GM12878 (cell line): Measurements from ENCODE around the gene LFNG. TPM values are rescaled to one million over a fixed set of nuclear protein-coding genes. Genes with fewer than 3 reads are reported as not detected.

Experiments
- ATAC-seq: fragments of 200-7000 bp; cut with Tn5 transposase; 3 replicates; pipeline ENCODE4 v1.9.1; 2020; ENCODE audit warnings: mild to moderate bottlenecking, moderate library complexity
- BruUV-seq: library from RNA; stranded (reverse); fragments of 400-500 nt; replicated peaks from 2 replicates; lab custom pipeline; 2021; lab: Mats Ljungman, UMichigan
- CTCF ChIA-PET: fragments of 300-600 bp; sonication (Branson Sonifier 250); formaldehyde crosslinking; extraction: SDS; loops from one replicate; lab custom pipeline; 2021; ENCODE audit warnings: inconsistent platforms; lab: Yijun Ruan, JAX
- POLR2A ChIA-PET: fragments of 350-600 bp; formaldehyde crosslinking; extraction: SDS; loops from one replicate; lab custom pipeline; 2021; ENCODE audit warnings: inconsistent platforms; lab: Charles Lee
- RAD21 ChIA-PET: fragments of 300-600 bp; sonication (Branson Sonifier 250); formaldehyde crosslinking; loops from one replicate; lab custom pipeline; 2023; ENCODE audit warnings: antibody characterized with exemption; ENCODE audit not compliant: unreplicated experiment; lab: Charles Lee
- SMC1A ChIA-PET: fragments of 300-600 bp; sonication (Branson Sonifier 250); formaldehyde crosslinking; loops from one replicate; lab custom pipeline; 2023; ENCODE audit not compliant: unreplicated experiment, uncharacterized antibody; lab: Charles Lee
- DNase-seq: peaks from one replicate; pipeline ENCODE4 v3.0.0-alpha.2; 2011; ENCODE audit warnings: low read depth, low spot score
- FAIRE-seq: peaks from 3 replicates; lab custom pipeline; 2011; peaks lifted over from hg19 to GRCh38; lab: Jason Lieb, UNC
- H2AFZ ChIP-seq: 2 replicates; pipeline ENCODE4 v1.6.0; 2011; ENCODE audit warnings: low read depth, low read length, control low read depth; ENCODE audit not compliant: control insufficient read depth
- H3K27ac ChIP-seq: 2 replicates; pipeline ENCODE4 v1.5.1; 2011; ENCODE audit warnings: control low read depth; ENCODE audit not compliant: control insufficient read depth, insufficient read depth
- H3K27me3 ChIP-seq, 2 experiments: replicated peaks in 1 of 2; 2 replicates each; pipeline versions ENCODE4 v1.6.0 to v1.6.1; 2011; ENCODE audit warnings: low read length in 1 of 2; ENCODE audit not compliant: control insufficient read depth in 2 of 2, insufficient read depth in 2 of 2
- H3K36me3 ChIP-seq, 2 experiments: 2 replicates each; pipeline ENCODE4 v1.5.1; 2011; ENCODE audit warnings: low read length in 1 of 2; ENCODE audit not compliant: control insufficient read depth in 2 of 2, insufficient read depth in 2 of 2
- H3K4me1 ChIP-seq: 2 replicates; pipeline ENCODE4 v1.6.1; 2011; ENCODE audit warnings: mild to moderate bottlenecking, low read length, moderate library complexity, mixed read lengths; ENCODE audit not compliant: control insufficient read depth, insufficient read depth
- H3K4me2 ChIP-seq: 2 replicates; pipeline ENCODE4 v1.6.0; 2011; ENCODE audit warnings: control low read depth; ENCODE audit not compliant: control insufficient read depth, insufficient read depth
- H3K4me3 ChIP-seq: fragments of 200-600 bp; sonication (generic); 2 replicates; pipeline ENCODE4 v1.5.1; 2016
- H3K79me2 ChIP-seq: 2 replicates; pipeline ENCODE4 v1.6.0; 2011; ENCODE audit warnings: low read length; ENCODE audit not compliant: control insufficient read depth, insufficient read depth
- H3K9ac ChIP-seq: 2 replicates; pipeline ENCODE4 v1.8.0; 2011; ENCODE audit warnings: low read length, control low read depth, mixed read lengths; ENCODE audit not compliant: control insufficient read depth, insufficient read depth
- H3K9me3 ChIP-seq: replicated peaks from 3 replicates; pipeline ENCODE4 v1.5.1; 2011; ENCODE audit warnings: mild to moderate bottlenecking, low read length; ENCODE audit not compliant: control insufficient read depth, insufficient read depth
- H4K20me1 ChIP-seq: 2 replicates; pipeline ENCODE4 v1.6.0; 2011; ENCODE audit not compliant: control insufficient read depth, insufficient read depth
- BCL3 ChIP-seq: IDR thresholded peaks from 2 replicates; pipeline ENCODE4 v1.6.1; 2011; ENCODE audit warnings: borderline replicate concordance, low read depth, mild to moderate bottlenecking, moderate library complexity, low read length; ENCODE audit not compliant: insufficient read depth, poor library complexity, severe bottlenecking
- E4F1 ChIP-seq: fragments of 450-650 bp; IDR thresholded peaks from 2 replicates; pipeline ENCODE4 v1.6.1; 2018; ENCODE audit warnings: borderline replicate concordance, mild to moderate bottlenecking; ENCODE audit not compliant: partially characterized antibody
- EGR1 ChIP-seq, 2 experiments: IDR thresholded peaks; 1 replicate in 1 of 2; 2 replicates in 1 of 2; pipeline ENCODE4 v1.6.1; 2011 to 2012; ENCODE audit warnings: low read depth in 2 of 2, low read length in 2 of 2, borderline replicate concordance in 1 of 2, mild to moderate bottlenecking in 1 of 2, moderate library complexity in 1 of 2
- JUND ChIP-seq: IDR thresholded peaks from 2 replicates; pipeline ENCODE4 v1.6.1; 2012; ENCODE audit warnings: low read depth, mild to moderate bottlenecking, low read length, improper control_type of control experiment, moderate library complexity
- MYC ChIP-seq: IDR thresholded peaks from 2 replicates; pipeline ENCODE4 v1.6.1; 2011; ENCODE audit warnings: mild to moderate bottlenecking, low read length, moderate library complexity, inconsistent platforms; ENCODE audit not compliant: insufficient read depth, insufficient replicate concordance, insufficient read length, severe bottlenecking
- NFIC ChIP-seq: IDR thresholded peaks from 2 replicates; pipeline ENCODE4 v1.6.1; 2012; ENCODE audit warnings: low read depth, mild to moderate bottlenecking, inconsistent platforms, low read length, moderate library complexity
- SIX5 ChIP-seq: IDR thresholded peaks from 2 replicates; pipeline ENCODE4 v1.6.1; 2011; ENCODE audit warnings: mild to moderate bottlenecking, low read depth, low read length, moderate library complexity; ENCODE audit not compliant: severe bottlenecking
- TCF3 ChIP-seq: IDR thresholded peaks from 2 replicates; pipeline ENCODE4 v1.6.1; 2012; ENCODE audit warnings: low read depth, mild to moderate bottlenecking, low read length, borderline replicate concordance; ENCODE audit not compliant: insufficient read depth
- ZNF24 ChIP-seq: fragments of 450-650 bp; IDR thresholded peaks from 2 replicates; pipeline ENCODE4 v1.6.1; 2017; ENCODE audit warnings: antibody characterized with exemption, mild to moderate bottlenecking
- WGBS: methylation state at CpG from one replicate; pipeline ENCODE4 v1.1.6; 2016; ENCODE audit warnings: low lambda C conversion rate; ENCODE audit not compliant: insufficient replicate concordance, insufficient coverage; ENCODE audit errors: missing lambda C conversion rate; 5-methylcytosine and 5-hydroxymethylcytosine counted together
- in situ Hi-C: fragments of 300-500 bp; cut with MboI; formaldehyde crosslinking; loops from 9 replicates; pipeline ENCODE4 v1.14.3; 2018; ENCODE audit warnings: mixed read lengths
- intact Hi-C: fragments of 100-400 bp; cut with micrococcal nuclease; formaldehyde crosslinking; loops from one replicate; pipeline ENCODE4 v1.14.2; 2022; ENCODE audit not compliant: unreplicated experiment
- microRNA-seq: library from miRNA; unstranded; fragments of <30 nt; microRNA quantifications from one replicate; pipeline ENCODE4, GENCODE V29; 2018
- polyA plus RNA-seq, 11 experiments: library from polyadenylated mRNA; depleted of rRNA in 4 of 11; unstranded in 6 of 11; stranded (reverse) in 5 of 11; fragments of >200 nt; fragmentation: Nextera tagmentation in 4 of 11; fragmentation: Illumina TruSeq in 1 of 11; extraction: Ambion mirVana in 4 of 11; extraction: Trizol in 1 of 11; gene quantifications; 1 replicate in 1 of 11; 2 replicates in 10 of 11; pipeline versions ENCODE4 v1.2.1 to v1.2.3, GENCODE V29; 2011 to 2016; ENCODE audit warnings: inconsistent platforms in 2 of 11, missing spikeins in 2 of 11, low read depth in 1 of 11
- small RNA-seq: library from RNA; depleted of rRNA; stranded (forward); fragments of <200 nt; gene quantifications from one replicate; pipeline ENCODE3, GENCODE V24; 2014
- total RNA-seq, 4 experiments: library from RNA; depleted of rRNA in 3 of 4; stranded (reverse); fragments of >200 nt in 3 of 4; fragmentation: Illumina TruSeq in 1 of 4; extraction: Trizol in 1 of 4; gene quantifications; 2 replicates each; pipeline versions ENCODE4 v1.2.1 to v1.2.3, GENCODE V29; 2013 to 2021

The LFNG gene
- total and polyA plus RNA-seq, 10 of the 15 experiments (the other 5 are each of a cell fraction or from before 2014, with no cell fraction given), result 0.09 to 0.68 (median 0.33) TPM; not detected in 2

DNA sequence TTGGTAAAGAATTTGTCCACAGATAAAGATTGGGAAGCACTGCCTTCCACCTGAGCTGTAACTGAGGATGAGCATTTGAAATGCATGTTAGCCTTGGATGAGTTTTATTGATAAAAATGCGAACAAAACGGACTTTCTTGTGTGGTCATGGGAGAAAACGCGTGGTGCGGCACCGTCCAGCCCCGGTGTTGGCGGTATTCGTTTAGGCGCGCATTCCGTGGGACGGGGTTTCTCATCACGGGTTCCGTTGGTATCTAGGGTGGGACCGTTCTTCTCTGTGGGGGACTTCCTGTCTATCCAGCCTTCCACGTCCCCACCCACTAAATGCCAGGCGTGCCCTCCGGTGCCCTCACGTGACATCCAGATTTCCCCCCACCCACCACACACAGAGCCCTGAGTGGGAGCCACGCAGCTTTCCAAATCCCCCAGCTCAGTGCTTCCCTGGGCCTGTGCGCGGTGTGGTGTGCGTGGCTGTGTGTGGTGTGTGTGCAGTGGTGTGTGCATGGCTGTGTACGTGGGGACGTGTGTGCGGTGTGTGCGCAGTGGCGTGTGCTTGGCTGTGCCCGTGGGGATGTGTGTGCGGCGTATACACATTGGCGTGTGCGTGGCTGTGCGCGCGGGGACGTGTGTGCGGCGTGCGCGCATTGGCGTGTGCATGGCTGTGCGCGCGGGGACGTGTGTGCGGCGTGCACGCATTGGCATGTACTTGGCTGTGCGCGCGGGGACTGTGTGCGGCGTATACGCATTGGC is 57.3 kb downstream of the LFNG start:
- in situ Hi-C loops, result no loop called here
- BruUV-seq, result no TSS peak
- CTCF ChIA-PET, result no interaction called here

More for the DNA sequence above, 57.3 kb downstream of the LFNG start:
- intact Hi-C loops, result no loop called here
- Histone ChIP-seq H3K36me3 (peaks cover 2 to 5% of the 10 kb centered on the region in 2 experiments; a peak in 2 of 4 replicates), H3K27ac (no peak overlapping the region), H3K9me3 (no peaks in the 10 kb centered on the region), H3K4me1 (no peaks in the 10 kb centered on the region), H3K27me3 (no peaks in the 10 kb centered on the region), H3K4me3 (no peak overlapping the region), H3K9ac (no peak overlapping the region), H2AFZ (no peak overlapping the region), H3K79me2 (no peaks in the 10 kb centered on the region), H4K20me1 (no peaks in the 10 kb centered on the region), H3K4me2 (no peak overlapping the region)
- no peak for TF ChIP-seq E4F1
- TF ChIP-seq JUND, result no peak
- TF ChIP-seq NFIC, result no peak
- no peak for TF ChIP-seq ZNF24
- no peak for TF ChIP-seq SIX5
- TF ChIP-seq EGR1 (IDR thresholded peaks at IDR 0.05; ENCODE audit: borderline replicate concordance in 1 of 2, low read depth in 2 of 2, low read length in 2 of 2), result no peak
- TF ChIP-seq BCL3, result peak; percentile 75
- no peak for TF ChIP-seq MYC
- TF ChIP-seq TCF3, result peak; percentile 60; the same call in 1 of the 2 replicates
- ChIA-PET POLR2A (no interaction called here), SMC1A (no interaction called here), RAD21 (no interaction called here)
- DNase-seq (no peak), ATAC-seq (no peak), FAIRE-seq (no peak)
- 94% methylated on average over 56 of the region's 56 CpGs for whole genome bisulfite sequencing

Small RNA genes lying within 50 kb of the gene (microRNA-seq; reads per million reads assigned to microRNA genes)
- not detected for gene MIR4648

Small RNA genes lying within 50 kb of the gene (small RNA-seq; reads per million reads assigned to genes)
- not detected for gene MIR4648

Other genes with a start within 250 kb of the LFNG start
Only the 7 nearest of the 8 such genes appear.
- gene EIF3B, start 164.9 kb upstream of the LFNG start, total RNA-seq (2014; rRNA removed), result 154 and 166 TPM in 2 replicates
- gene EIF3B, start 164.9 kb upstream of the LFNG start, total RNA-seq (2014; rRNA removed; fragmentation: Illumina TruSeq; extraction: Trizol), result 197 and 221 TPM in 2 replicates
- 232 and 251 TPM in 2 replicates for gene EIF3B, start 164.9 kb upstream of the LFNG start, total RNA-seq (2021)
- 138 and 140 TPM in 2 replicates for gene EIF3B, start 164.9 kb upstream of the LFNG start, polyA plus RNA-seq (2011; rRNA removed)
- gene EIF3B, start 164.9 kb upstream of the LFNG start, polyA plus RNA-seq (2014; fragmentation: Illumina TruSeq; extraction: Trizol), result 275 and 289 TPM in 2 replicates
- gene EIF3B, start 164.9 kb upstream of the LFNG start, polyA plus RNA-seq (2014; fragmentation: Nextera tagmentation; extraction: Ambion mirVana), result 10 to 100 TPM; 17.6 to 52.4 TPM
- 167 and 173 TPM in 2 replicates for gene EIF3B, start 164.9 kb upstream of the LFNG start, polyA plus RNA-seq (2014; rRNA removed)
- gene EIF3B, start 164.9 kb upstream of the LFNG start, polyA plus RNA-seq (2016; fragmentation: Nextera tagmentation; extraction: Ambion mirVana), result 100 to 1,000 TPM in 1 of 2 experiments, 10 to 100 TPM in 1; 36.9 to 126 TPM
- gene CHST12, start 116.2 kb upstream of the LFNG start, total RNA-seq (2014; rRNA removed), result 2.0 and 2.4 TPM in 2 replicates
- 0.78 and 1.1 TPM in 2 replicates for gene CHST12, start 116.2 kb upstream of the LFNG start, total RNA-seq (2014; rRNA removed; fragmentation: Illumina TruSeq; extraction: Trizol)
- 6.9 and 8.4 TPM in 2 replicates for gene CHST12, start 116.2 kb upstream of the LFNG start, total RNA-seq (2021)
- gene CHST12, start 116.2 kb upstream of the LFNG start, polyA plus RNA-seq (2011; rRNA removed), result 5.9 and 14.2 TPM in 2 replicates
- gene CHST12, start 116.2 kb upstream of the LFNG start, polyA plus RNA-seq (2014; fragmentation: Illumina TruSeq; extraction: Trizol), result 0.19 and 0.43 TPM in 2 replicates
- under 1 TPM; 0.05 to 0.33 TPM for gene CHST12, start 116.2 kb upstream of the LFNG start, polyA plus RNA-seq (2014; fragmentation: Nextera tagmentation; extraction: Ambion mirVana)
- 4.2 and 6.0 TPM in 2 replicates for gene CHST12, start 116.2 kb upstream of the LFNG start, polyA plus RNA-seq (2014; rRNA removed)
- gene CHST12, start 116.2 kb upstream of the LFNG start, polyA plus RNA-seq (2016; fragmentation: Nextera tagmentation; extraction: Ambion mirVana), result 10 to 100 TPM; 11.8 TPM
- not detected in 2 replicates for gene GRIFIN, start 43.4 kb upstream of the LFNG start, total RNA-seq (2014; rRNA removed)
- gene GRIFIN, start 43.4 kb upstream of the LFNG start, total RNA-seq (2014; rRNA removed; fragmentation: Illumina TruSeq; extraction: Trizol), result not detected in 2 replicates
- not detected in 2 replicates for gene GRIFIN, start 43.4 kb upstream of the LFNG start, total RNA-seq (2021)
- not detected in 2 replicates for gene GRIFIN, start 43.4 kb upstream of the LFNG start, polyA plus RNA-seq (2011; rRNA removed)
- not detected in 2 replicates for gene GRIFIN, start 43.4 kb upstream of the LFNG start, polyA plus RNA-seq (2014; fragmentation: Illumina TruSeq; extraction: Trizol)
- gene GRIFIN, start 43.4 kb upstream of the LFNG start, polyA plus RNA-seq (2014; fragmentation: Nextera tagmentation; extraction: Ambion mirVana), result not detected
- not detected in 2 replicates for gene GRIFIN, start 43.4 kb upstream of the LFNG start, polyA plus RNA-seq (2014; rRNA removed)
- not detected for gene GRIFIN, start 43.4 kb upstream of the LFNG start, polyA plus RNA-seq (2016; fragmentation: Nextera tagmentation; extraction: Ambion mirVana)
- gene BRAT1, start 35.8 kb downstream of the LFNG start, total RNA-seq (2014; rRNA removed), result 27.2 and 35.2 TPM in 2 replicates
- gene BRAT1, start 35.8 kb downstream of the LFNG start, total RNA-seq (2014; rRNA removed; fragmentation: Illumina TruSeq; extraction: Trizol), result 4.1 and 5.2 TPM in 2 replicates
- 31.0 and 32.8 TPM in 2 replicates for gene BRAT1, start 35.8 kb downstream of the LFNG start, total RNA-seq (2021)
- gene BRAT1, start 35.8 kb downstream of the LFNG start, polyA plus RNA-seq (2011; rRNA removed), result 2.9 and 8.1 TPM in 2 replicates
- 0.76 and 3.3 TPM in 2 replicates for gene BRAT1, start 35.8 kb downstream of the LFNG start, polyA plus RNA-seq (2014; fragmentation: Illumina TruSeq; extraction: Trizol)
- gene BRAT1, start 35.8 kb downstream of the LFNG start, polyA plus RNA-seq (2014; fragmentation: Nextera tagmentation; extraction: Ambion mirVana), result under 1 TPM; 0.13 to 0.68 TPM
- 23.8 and 32.6 TPM in 2 replicates for gene BRAT1, start 35.8 kb downstream of the LFNG start, polyA plus RNA-seq (2014; rRNA removed)
- gene BRAT1, start 35.8 kb downstream of the LFNG start, polyA plus RNA-seq (2016; fragmentation: Nextera tagmentation; extraction: Ambion mirVana), result 10 to 100 TPM; 43.6 to 53.3 TPM
- gene IQCE, start 39.2 kb downstream of the LFNG start, total RNA-seq (2014; rRNA removed), result 3.7 and 4.3 TPM in 2 replicates
- gene IQCE, start 39.2 kb downstream of the LFNG start, total RNA-seq (2014; rRNA removed; fragmentation: Illumina TruSeq; extraction: Trizol), result 2.3 and 2.5 TPM in 2 replicates
- gene IQCE, start 39.2 kb downstream of the LFNG start, total RNA-seq (2021), result 7.9 and 8.1 TPM in 2 replicates
- gene IQCE, start 39.2 kb downstream of the LFNG start, polyA plus RNA-seq (2011; rRNA removed), result 2.8 and 3.7 TPM in 2 replicates
- 3.0 and 3.1 TPM in 2 replicates for gene IQCE, start 39.2 kb downstream of the LFNG start, polyA plus RNA-seq (2014; fragmentation: Illumina TruSeq; extraction: Trizol)
- under 1 TPM; 0.37 to 0.45 TPM for gene IQCE, start 39.2 kb downstream of the LFNG start, polyA plus RNA-seq (2014; fragmentation: Nextera tagmentation; extraction: Ambion mirVana)
- 5.6 and 6.1 TPM in 2 replicates for gene IQCE, start 39.2 kb downstream of the LFNG start, polyA plus RNA-seq (2014; rRNA removed)
- gene IQCE, start 39.2 kb downstream of the LFNG start, polyA plus RNA-seq (2016; fragmentation: Nextera tagmentation; extraction: Ambion mirVana), result 1 to 10 TPM; 5.8 to 5.9 TPM
- 10.2 and 10.8 TPM in 2 replicates for gene TTYH3, start 112.2 kb downstream of the LFNG start, total RNA-seq (2014; rRNA removed)
- gene TTYH3, start 112.2 kb downstream of the LFNG start, total RNA-seq (2014; rRNA removed; fragmentation: Illumina TruSeq; extraction: Trizol), result 5.0 and 5.2 TPM in 2 replicates
- 67.2 and 71.4 TPM in 2 replicates for gene TTYH3, start 112.2 kb downstream of the LFNG start, total RNA-seq (2021)
- gene TTYH3, start 112.2 kb downstream of the LFNG start, polyA plus RNA-seq (2011; rRNA removed), result 3.9 and 9.9 TPM in 2 replicates
- gene TTYH3, start 112.2 kb downstream of the LFNG start, polyA plus RNA-seq (2014; fragmentation: Illumina TruSeq; extraction: Trizol), result 3.0 and 10.1 TPM in 2 replicates
- gene TTYH3, start 112.2 kb downstream of the LFNG start, polyA plus RNA-seq (2014; fragmentation: Nextera tagmentation; extraction: Ambion mirVana), result under 1 TPM; 0.79 to 0.95 TPM
- 33.1 and 44.3 TPM in 2 replicates for gene TTYH3, start 112.2 kb downstream of the LFNG start, polyA plus RNA-seq (2014; rRNA removed)
- 10 to 100 TPM; 11.2 to 25.1 TPM for gene TTYH3, start 112.2 kb downstream of the LFNG start, polyA plus RNA-seq (2016; fragmentation: Nextera tagmentation; extraction: Ambion mirVana)
- 0.62 and 1.1 TPM in 2 replicates for gene AMZ1, start 168.4 kb downstream of the LFNG start, total RNA-seq (2014; rRNA removed)
- 0.60 and 0.67 TPM in 2 replicates for gene AMZ1, start 168.4 kb downstream of the LFNG start, total RNA-seq (2014; rRNA removed; fragmentation: Illumina TruSeq; extraction: Trizol)
- 1.2 and 1.4 TPM in 2 replicates for gene AMZ1, start 168.4 kb downstream of the LFNG start, total RNA-seq (2021)
- 0.95 TPM in 2 replicates for gene AMZ1, start 168.4 kb downstream of the LFNG start, polyA plus RNA-seq (2011; rRNA removed)
- gene AMZ1, start 168.4 kb downstream of the LFNG start, polyA plus RNA-seq (2014; fragmentation: Illumina TruSeq; extraction: Trizol), result 0.33 and 0.59 TPM in 2 replicates
- gene AMZ1, start 168.4 kb downstream of the LFNG start, polyA plus RNA-seq (2014; fragmentation: Nextera tagmentation; extraction: Ambion mirVana), result under 1 TPM; 0.02 to 0.11 TPM
- gene AMZ1, start 168.4 kb downstream of the LFNG start, polyA plus RNA-seq (2014; rRNA removed), result 0.72 and 0.77 TPM in 2 replicates
- 1 to 10 TPM; 1.5 to 2.0 TPM for gene AMZ1, start 168.4 kb downstream of the LFNG start, polyA plus RNA-seq (2016; fragmentation: Nextera tagmentation; extraction: Ambion mirVana)